Measurements from ENCODE around the gene IFNGR1.

- TF ChIP-seq ZZZ3 (IDR thresholded peaks at IDR 0.05; ENCODE audit: control insufficient read depth, insufficient read length, low read depth) (no peak), EGR1 (IDR thresholded peaks at IDR 0.05; ENCODE audit: borderline replicate concordance in 1 of 2, low read depth in 2 of 2, low read length in 2 of 2) (no peak), KDM1A (IDR thresholded peaks at IDR 0.05; ENCODE audit: borderline replicate concordance) (no peak), POLR2AphosphoS5 (IDR thresholded peaks at IDR 0.05; ENCODE audit: low read length) (no peak), TCF7 (IDR thresholded peaks at IDR 0.05; ENCODE audit: borderline replicate concordance) (no peak)
- TF ChIP-seq, protein P1, sequence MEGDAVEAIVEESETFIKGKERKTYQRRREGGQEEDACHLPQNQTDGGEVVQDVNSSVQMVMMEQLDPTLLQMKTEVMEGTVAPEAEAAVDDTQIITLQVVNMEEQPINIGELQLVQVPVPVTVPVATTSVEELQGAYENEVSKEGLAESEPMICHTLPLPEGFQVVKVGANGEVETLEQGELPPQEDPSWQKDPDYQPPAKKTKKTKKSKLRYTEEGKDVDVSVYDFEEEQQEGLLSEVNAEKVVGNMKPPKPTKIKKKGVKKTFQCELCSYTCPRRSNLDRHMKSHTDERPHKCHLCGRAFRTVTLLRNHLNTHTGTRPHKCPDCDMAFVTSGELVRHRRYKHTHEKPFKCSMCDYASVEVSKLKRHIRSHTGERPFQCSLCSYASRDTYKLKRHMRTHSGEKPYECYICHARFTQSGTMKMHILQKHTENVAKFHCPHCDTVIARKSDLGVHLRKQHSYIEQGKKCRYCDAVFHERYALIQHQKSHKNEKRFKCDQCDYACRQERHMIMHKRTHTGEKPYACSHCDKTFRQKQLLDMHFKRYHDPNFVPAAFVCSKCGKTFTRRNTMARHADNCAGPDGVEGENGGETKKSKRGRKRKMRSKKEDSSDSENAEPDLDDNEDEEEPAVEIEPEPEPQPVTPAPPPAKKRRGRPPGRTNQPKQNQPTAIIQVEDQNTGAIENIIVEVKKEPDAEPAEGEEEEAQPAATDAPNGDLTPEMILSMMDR (IDR thresholded peaks at IDR 0.05 in 2 of 3, conservative IDR thresholded peaks at IDR 0.05 in 1 of 3; ENCODE audit: control insufficient read depth in 2 of 3, extremely low read depth in 1 of 3, insufficient read depth in 1 of 3, low read depth in 3 of 3, low read length in 3 of 3) = no peak
These were observed 7.5 kb upstream of the IFNGR1 start for GRCh38 chr6:137226697-137227096.

Measured in GM12878 (cell line).